ENCODE results near the gene PM20D1.
"Not testable (repeated sequence)": the region's sequence is repeated elsewhere in the genome, so short reads cannot be mapped to it uniquely, and the experiment has no call there.

The PM20D1 gene

GRCh38 chr1:205873148-205873547, 23.2 kb upstream of the PM20D1 start:
- H3K36me3 ChIP-seq (ENCODE audit: insufficient read depth, low read length); H3K9me3 ChIP-seq (ENCODE audit: low read length); H3K9ac ChIP-seq (ENCODE audit: low read length); H3K27ac ChIP-seq (ENCODE audit: low read depth, low read length); H3K4me1 ChIP-seq (ENCODE audit: insufficient read depth, low read length); H3K27me3 ChIP-seq (ENCODE audit: control insufficient read depth in 1 of 2, insufficient read depth in 2 of 2, low read length in 2 of 2); H3K4me3 ChIP-seq (ENCODE audit: low read depth in 1 of 2, low read length in 2 of 2): not testable (repeated sequence)

GRCh38 chr1:205870236-205870635, 20.3 kb upstream of the PM20D1 start:
- Histone ChIP-seq H3K36me3 (ENCODE audit: insufficient read depth, low read length) (no peaks in the 10 kb centered on the region), H3K4me1 (ENCODE audit: insufficient read depth, low read length) (no peaks in the 10 kb centered on the region), H3K4me3 (ENCODE audit: low read depth in 1 of 2, low read length in 2 of 2) (no peak overlapping the region), H3K27me3 (ENCODE audit: control insufficient read depth in 1 of 2, insufficient read depth in 2 of 2, low read length in 2 of 2) (no peaks in the 10 kb centered on the region), H3K27ac (ENCODE audit: low read depth, low read length) (no peak overlapping the region), H3K9ac (ENCODE audit: low read length) (no peak overlapping the region), H3K9me3 (ENCODE audit: low read length) (no peaks in the 10 kb centered on the region)

GRCh38 chr1:205861540-205861939, 11.6 kb upstream of the PM20D1 start:
- Histone ChIP-seq H3K9ac (ENCODE audit: low read length) (no peak overlapping the region), H3K27me3 (ENCODE audit: control insufficient read depth in 1 of 2, insufficient read depth in 2 of 2, low read length in 2 of 2) (no peaks in the 10 kb centered on the region), H3K36me3 (ENCODE audit: insufficient read depth, low read length) (no peaks in the 10 kb centered on the region), H3K4me3 (ENCODE audit: low read depth in 1 of 2, low read length in 2 of 2) (no peak overlapping the region), H3K4me1 (ENCODE audit: insufficient read depth, low read length) (no peaks in the 10 kb centered on the region), H3K27ac (ENCODE audit: low read depth, low read length) (no peak overlapping the region), H3K9me3 (ENCODE audit: low read length) (no peaks in the 10 kb centered on the region)

GRCh38 chr1:205858141-205858961, 8.4 kb upstream of the PM20D1 start:
- Histone ChIP-seq H3K4me3 (ENCODE audit: low read depth in 1 of 2, low read length in 2 of 2) (no peak overlapping the region), H3K9ac (ENCODE audit: low read length) (no peak overlapping the region), H3K27me3 (ENCODE audit: control insufficient read depth in 1 of 2, insufficient read depth in 2 of 2, low read length in 2 of 2) (no peaks in the 10 kb centered on the region), H3K27ac (ENCODE audit: low read depth, low read length) (no peak overlapping the region), H3K36me3 (ENCODE audit: insufficient read depth, low read length) (no peaks in the 10 kb centered on the region), H3K4me1 (ENCODE audit: insufficient read depth, low read length) (no peaks in the 10 kb centered on the region), H3K9me3 (ENCODE audit: low read length) (no peaks in the 10 kb centered on the region)

GRCh38 chr1:205857501-205857900, 7.6 kb upstream of the PM20D1 start:
- H3K9ac ChIP-seq (ENCODE audit: low read length); H3K27ac ChIP-seq (ENCODE audit: low read depth, low read length); H3K36me3 ChIP-seq (ENCODE audit: insufficient read depth, low read length); H3K27me3 ChIP-seq (ENCODE audit: control insufficient read depth in 1 of 2, insufficient read depth in 2 of 2, low read length in 2 of 2); H3K4me3 ChIP-seq (ENCODE audit: low read depth in 1 of 2, low read length in 2 of 2); H3K4me1 ChIP-seq (ENCODE audit: insufficient read depth, low read length); H3K9me3 ChIP-seq (ENCODE audit: low read length): not testable (repeated sequence)

GRCh38 chr1:205856433-205856832, 6.5 kb upstream of the PM20D1 start:
- no peak overlapping the region for H3K4me3 ChIP-seq (ENCODE audit: low read depth in 1 of 2, low read length in 2 of 2)
- H3K27ac ChIP-seq (ENCODE audit: low read depth, low read length): no peak overlapping the region
- H3K36me3 ChIP-seq (ENCODE audit: insufficient read depth, low read length): no peaks in the 10 kb centered on the region
- no peaks in the 10 kb centered on the region for H3K9me3 ChIP-seq (ENCODE audit: low read length)
- no peaks in the 10 kb centered on the region for H3K27me3 ChIP-seq (ENCODE audit: control insufficient read depth in 1 of 2, insufficient read depth in 2 of 2, low read length in 2 of 2)
- no peak overlapping the region for H3K9ac ChIP-seq (ENCODE audit: low read length)
- H3K4me1 ChIP-seq (ENCODE audit: insufficient read depth, low read length): no peaks in the 10 kb centered on the region

- H3K27ac ChIP-seq (ENCODE audit: low read depth, low read length): no peak overlapping the region
- no peaks in the 10 kb centered on the region for H3K9me3 ChIP-seq (ENCODE audit: low read length)
- H3K27me3 ChIP-seq (ENCODE audit: control insufficient read depth in 1 of 2, insufficient read depth in 2 of 2, low read length in 2 of 2): no peaks in the 10 kb centered on the region
- H3K4me3 ChIP-seq (ENCODE audit: low read depth in 1 of 2, low read length in 2 of 2): no peak overlapping the region
- H3K4me1 ChIP-seq (ENCODE audit: insufficient read depth, low read length): peaks cover 6% of the 10 kb centered on the region
- no peaks in the 10 kb centered on the region for H3K36me3 ChIP-seq (ENCODE audit: insufficient read depth, low read length)
- H3K9ac ChIP-seq (ENCODE audit: low read length): no peak overlapping the region
Observed at GRCh38 chr1:205852969-205853368, 3.0 kb upstream of the PM20D1 start.

- H3K4me3 ChIP-seq (ENCODE audit: low read depth in 1 of 2, low read length in 2 of 2): no peak overlapping the region
- H3K27ac ChIP-seq (ENCODE audit: low read depth, low read length): no peak overlapping the region
- H3K4me1 ChIP-seq (ENCODE audit: insufficient read depth, low read length): peaks cover 6% of the 10 kb centered on the region
- no peaks in the 10 kb centered on the region for H3K36me3 ChIP-seq (ENCODE audit: insufficient read depth, low read length)
- H3K27me3 ChIP-seq (ENCODE audit: control insufficient read depth in 1 of 2, insufficient read depth in 2 of 2, low read length in 2 of 2): no peaks in the 10 kb centered on the region
- no peaks in the 10 kb centered on the region for H3K9me3 ChIP-seq (ENCODE audit: low read length)
- H3K9ac ChIP-seq (ENCODE audit: low read length): no peak overlapping the region
Observed at GRCh38 chr1:205851993-205852392, 2.1 kb upstream of the PM20D1 start.

- Histone ChIP-seq H3K4me3 (ENCODE audit: low read depth in 1 of 2, low read length in 2 of 2) (no peak overlapping the region), H3K27ac (ENCODE audit: low read depth, low read length) (no peak overlapping the region), H3K36me3 (ENCODE audit: insufficient read depth, low read length) (no peaks in the 10 kb centered on the region), H3K4me1 (ENCODE audit: insufficient read depth, low read length) (no peaks in the 10 kb centered on the region), H3K9ac (ENCODE audit: low read length) (no peak overlapping the region), H3K27me3 (ENCODE audit: control insufficient read depth in 1 of 2, insufficient read depth in 2 of 2, low read length in 2 of 2) (no peaks in the 10 kb centered on the region), H3K9me3 (ENCODE audit: low read length) (no peaks in the 10 kb centered on the region)
Observed at GRCh38 chr1:205843036-205843859, 6.7 kb downstream of the PM20D1 start.

- Histone ChIP-seq H3K4me1 (ENCODE audit: insufficient read depth, low read length) (no peaks in the 10 kb centered on the region), H3K9me3 (ENCODE audit: low read length) (no peaks in the 10 kb centered on the region), H3K4me3 (ENCODE audit: low read depth in 1 of 2, low read length in 2 of 2) (no peak overlapping the region), H3K27ac (ENCODE audit: low read depth, low read length) (no peak overlapping the region), H3K27me3 (ENCODE audit: control insufficient read depth in 1 of 2, insufficient read depth in 2 of 2, low read length in 2 of 2) (no peaks in the 10 kb centered on the region), H3K36me3 (ENCODE audit: insufficient read depth, low read length) (no peaks in the 10 kb centered on the region), H3K9ac (ENCODE audit: low read length) (no peak overlapping the region)
Observed at GRCh38 chr1:205842229-205842628, 7.7 kb downstream of the PM20D1 start.

- H3K36me3 ChIP-seq (ENCODE audit: insufficient read depth, low read length): no peaks in the 10 kb centered on the region
- H3K9ac ChIP-seq (ENCODE audit: low read length): no peak overlapping the region
- no peaks in the 10 kb centered on the region for H3K4me1 ChIP-seq (ENCODE audit: insufficient read depth, low read length)
- H3K9me3 ChIP-seq (ENCODE audit: low read length): no peaks in the 10 kb centered on the region
- H3K27ac ChIP-seq (ENCODE audit: low read depth, low read length): no peak overlapping the region
- no peak overlapping the region for H3K4me3 ChIP-seq (ENCODE audit: low read depth in 1 of 2, low read length in 2 of 2)
- no peaks in the 10 kb centered on the region for H3K27me3 ChIP-seq (ENCODE audit: control insufficient read depth in 1 of 2, insufficient read depth in 2 of 2, low read length in 2 of 2)
Observed at GRCh38 chr1:205840146-205840923, 9.6 kb downstream of the PM20D1 start.
